HG03558 (cell line): ENCODE data around the gene INTS12.

Experiments
- ATAC-seq: cut with Tn5 transposase; IDR thresholded peaks from one replicate; pipeline ENCODE4 v1.9.1; 2021; ENCODE audit warnings: moderate number of reproducible peaks; ENCODE audit not compliant: unreplicated experiment; ENCODE audit errors: extremely low read depth

The INTS12 gene

DNA sequence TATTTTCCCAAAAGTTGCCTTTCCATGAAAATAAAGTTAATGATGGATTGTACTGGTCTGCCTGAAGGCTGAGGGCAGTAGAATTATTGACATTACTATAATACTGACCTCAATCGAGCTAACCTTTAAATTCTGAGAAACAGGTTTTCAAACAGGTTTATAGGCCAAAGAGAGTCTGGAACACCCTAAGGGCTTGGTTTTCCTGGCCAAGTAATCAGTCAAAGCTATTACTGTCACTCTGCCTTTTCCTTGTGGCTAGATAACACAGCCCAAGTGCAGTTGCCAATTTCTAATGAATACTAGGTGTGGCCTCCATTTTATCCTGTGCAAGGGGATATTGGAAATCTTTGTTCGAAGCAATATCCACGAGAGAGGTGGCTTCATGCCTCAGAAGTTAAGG is 75.2 kb downstream of the INTS12 start:
- ATAC-seq, result no peak
